Measurements from ENCODE around the gene PRICKLE3. TPM values are rescaled to one million over a fixed set of nuclear protein-coding genes. Genes with fewer than 3 reads are reported as not detected.
"Not testable (repeated sequence)": the region's sequence is repeated elsewhere in the genome, so short reads cannot be mapped to it uniquely, and the experiment has no call there.

Gene PRICKLE3
- total and polyA plus RNA-seq, 2 donors = 2.2 to 5.4 TPM

GRCh38 chrX:49147282-49147681, 38.9 kb downstream of the PRICKLE3 start:
- Histone ChIP-seq H3K27ac (ENCODE audit: low read depth in 1 of 2, low read length in 1 of 2) (no peak overlapping the region), H3K4me3 (ENCODE audit: low read length in 2 of 2) (no peak overlapping the region), H3K27me3 (ENCODE audit: control insufficient read depth in 2 of 2, insufficient read depth in 1 of 2, low read length in 1 of 2) (no peaks in the 10 kb centered on the region), H3K9me3 (ENCODE audit: control insufficient read depth in 2 of 2, insufficient read depth in 1 of 2, low read length in 1 of 2) (no peaks in the 10 kb centered on the region), H3K4me1 (ENCODE audit: control insufficient read depth in 2 of 2, insufficient read depth in 2 of 2, low read length in 2 of 2) (no peaks in the 10 kb centered on the region), H3K36me3 (ENCODE audit: control insufficient read depth in 2 of 2, insufficient read depth in 2 of 2, low read length in 1 of 2) (no peaks in the 10 kb centered on the region)
- WGBS = 98% methylated on average over 8 of the region's 8 CpGs
- no peak for DNase-seq (ENCODE audit: low read depth in 6 of 9, low spot score in 9 of 9)

- peaks cover 0 to 12% of the 10 kb centered on the region in 2 donors for H3K9me3 ChIP-seq (ENCODE audit: control insufficient read depth in 2 of 2, insufficient read depth in 1 of 2, low read length in 1 of 2)
- DNase-seq (ENCODE audit: low read depth in 6 of 9, low spot score in 9 of 9); H3K27me3 ChIP-seq (ENCODE audit: control insufficient read depth in 2 of 2, insufficient read depth in 1 of 2, low read length in 1 of 2); H3K4me3 ChIP-seq (ENCODE audit: low read length in 2 of 2); H3K36me3 ChIP-seq (ENCODE audit: control insufficient read depth in 2 of 2, insufficient read depth in 2 of 2, low read length in 1 of 2); H3K27ac ChIP-seq (ENCODE audit: low read depth in 1 of 2, low read length in 1 of 2); H3K4me1 ChIP-seq (ENCODE audit: control insufficient read depth in 2 of 2, insufficient read depth in 2 of 2, low read length in 2 of 2): not testable (repeated sequence)
- 94% methylated on average over 7 of the region's 7 CpGs for WGBS
Observed at GRCh38 chrX:49143154-49143553, 43.0 kb downstream of the PRICKLE3 start.

GRCh38 chrX:49142264-49142663, 43.9 kb downstream of the PRICKLE3 start:
- not testable (repeated sequence) for DNase-seq (ENCODE audit: low read depth in 6 of 9, low spot score in 9 of 9); H3K4me1 ChIP-seq (ENCODE audit: control insufficient read depth in 2 of 2, insufficient read depth in 2 of 2, low read length in 2 of 2); H3K27ac ChIP-seq (ENCODE audit: low read depth in 1 of 2, low read length in 1 of 2); H3K36me3 ChIP-seq (ENCODE audit: control insufficient read depth in 2 of 2, insufficient read depth in 2 of 2, low read length in 1 of 2); H3K27me3 ChIP-seq (ENCODE audit: control insufficient read depth in 2 of 2, insufficient read depth in 1 of 2, low read length in 1 of 2); H3K4me3 ChIP-seq (ENCODE audit: low read length in 2 of 2)
- 62% methylated on average over 9 of the region's 9 CpGs for WGBS
- H3K9me3 ChIP-seq (ENCODE audit: control insufficient read depth in 2 of 2, insufficient read depth in 1 of 2, low read length in 1 of 2) = peaks cover 0 to 15% of the 10 kb centered on the region in 2 donors

GRCh38 chrX:49139713-49140112, 46.5 kb downstream of the PRICKLE3 start:
- no peak for DNase-seq (ENCODE audit: low read depth in 6 of 9, low spot score in 9 of 9)
- Histone ChIP-seq H3K36me3 (ENCODE audit: control insufficient read depth in 2 of 2, insufficient read depth in 2 of 2, low read length in 1 of 2) (no peaks in the 10 kb centered on the region), H3K27ac (ENCODE audit: low read depth in 1 of 2, low read length in 1 of 2) (no peak overlapping the region), H3K4me3 (ENCODE audit: low read length in 2 of 2) (no peak overlapping the region), H3K27me3 (ENCODE audit: control insufficient read depth in 2 of 2, insufficient read depth in 1 of 2, low read length in 1 of 2) (no peaks in the 10 kb centered on the region), H3K9me3 (ENCODE audit: control insufficient read depth in 2 of 2, insufficient read depth in 1 of 2, low read length in 1 of 2) (peaks cover 0 to 15% of the 10 kb centered on the region in 2 donors), H3K4me1 (ENCODE audit: control insufficient read depth in 2 of 2, insufficient read depth in 2 of 2, low read length in 2 of 2) (no peaks in the 10 kb centered on the region)
- WGBS = 93% methylated on average over 4 of the region's 4 CpGs

- Histone ChIP-seq H3K4me3 (ENCODE audit: low read length in 2 of 2) (no peak overlapping the region), H3K27me3 (ENCODE audit: control insufficient read depth in 2 of 2, insufficient read depth in 1 of 2, low read length in 1 of 2) (no peaks in the 10 kb centered on the region), H3K27ac (ENCODE audit: low read depth in 1 of 2, low read length in 1 of 2) (no peak overlapping the region), H3K4me1 (ENCODE audit: control insufficient read depth in 2 of 2, insufficient read depth in 2 of 2, low read length in 2 of 2) (no peaks in the 10 kb centered on the region), H3K36me3 (ENCODE audit: control insufficient read depth in 2 of 2, insufficient read depth in 2 of 2, low read length in 1 of 2) (no peaks in the 10 kb centered on the region), H3K9me3 (ENCODE audit: control insufficient read depth in 2 of 2, insufficient read depth in 1 of 2, low read length in 1 of 2) (peaks cover 0 to 15% of the 10 kb centered on the region in 2 donors)
- DNase-seq (ENCODE audit: low read depth in 6 of 9, low spot score in 9 of 9) = no peak
- WGBS = 96% methylated on average over 1 of the region's 1 CpG
Observed at GRCh38 chrX:49137492-49137891, 48.7 kb downstream of the PRICKLE3 start.

- no peak overlapping the region for H3K27ac ChIP-seq (ENCODE audit: low read depth in 1 of 2, low read length in 1 of 2)
- no peaks in the 10 kb centered on the region for H3K36me3 ChIP-seq (ENCODE audit: control insufficient read depth in 2 of 2, insufficient read depth in 2 of 2, low read length in 1 of 2)
- peaks cover 0 to 2% of the 10 kb centered on the region in 2 donors for H3K9me3 ChIP-seq (ENCODE audit: control insufficient read depth in 2 of 2, insufficient read depth in 1 of 2, low read length in 1 of 2)
- H3K4me3 ChIP-seq (ENCODE audit: low read length in 2 of 2) = no peak overlapping the region
- DNase-seq (ENCODE audit: low read depth in 6 of 9, low spot score in 9 of 9) = no peak
- H3K27me3 ChIP-seq (ENCODE audit: control insufficient read depth in 2 of 2, insufficient read depth in 1 of 2, low read length in 1 of 2) = no peaks in the 10 kb centered on the region
- H3K4me1 ChIP-seq (ENCODE audit: control insufficient read depth in 2 of 2, insufficient read depth in 2 of 2, low read length in 2 of 2) = no peaks in the 10 kb centered on the region
- 100% methylated on average over 1 of the region's 1 CpG for WGBS
Observed at GRCh38 chrX:49133759-49134158, 52.4 kb downstream of the PRICKLE3 start.

GRCh38 chrX:49132275-49132674, 53.9 kb downstream of the PRICKLE3 start:
- not testable (repeated sequence) for H3K27ac ChIP-seq (ENCODE audit: low read depth in 1 of 2, low read length in 1 of 2); DNase-seq (ENCODE audit: low read depth in 6 of 9, low spot score in 9 of 9); H3K9me3 ChIP-seq (ENCODE audit: control insufficient read depth in 2 of 2, insufficient read depth in 1 of 2, low read length in 1 of 2); H3K4me3 ChIP-seq (ENCODE audit: low read length in 2 of 2); H3K27me3 ChIP-seq (ENCODE audit: control insufficient read depth in 2 of 2, insufficient read depth in 1 of 2, low read length in 1 of 2); H3K4me1 ChIP-seq (ENCODE audit: control insufficient read depth in 2 of 2, insufficient read depth in 2 of 2, low read length in 2 of 2); H3K36me3 ChIP-seq (ENCODE audit: control insufficient read depth in 2 of 2, insufficient read depth in 2 of 2, low read length in 1 of 2)
- 90% methylated on average over 7 of the region's 7 CpGs for WGBS

GRCh38 chrX:49129427-49129826, 56.7 kb downstream of the PRICKLE3 start:
- peak in 2 of 9 donors; percentile 4 to 21 for DNase-seq (ENCODE audit: low read depth in 6 of 9, low spot score in 9 of 9)
- no peak overlapping the region for H3K27ac ChIP-seq (ENCODE audit: low read depth in 1 of 2, low read length in 1 of 2)
- no peaks in the 10 kb centered on the region for H3K27me3 ChIP-seq (ENCODE audit: control insufficient read depth in 2 of 2, insufficient read depth in 1 of 2, low read length in 1 of 2)
- WGBS = 36% methylated on average over 4 of the region's 4 CpGs
- H3K4me3 ChIP-seq (ENCODE audit: low read length in 2 of 2) = no peak overlapping the region
- H3K36me3 ChIP-seq (ENCODE audit: control insufficient read depth in 2 of 2, insufficient read depth in 2 of 2, low read length in 1 of 2) = no peaks in the 10 kb centered on the region
- no peaks in the 10 kb centered on the region for H3K9me3 ChIP-seq (ENCODE audit: control insufficient read depth in 2 of 2, insufficient read depth in 1 of 2, low read length in 1 of 2)
- H3K4me1 ChIP-seq (ENCODE audit: control insufficient read depth in 2 of 2, insufficient read depth in 2 of 2, low read length in 2 of 2) = no peaks in the 10 kb centered on the region

GRCh38 chrX:49127742-49128258, 58.4 kb downstream of the PRICKLE3 start:
- H3K4me1 ChIP-seq (ENCODE audit: control insufficient read depth in 2 of 2, insufficient read depth in 2 of 2, low read length in 2 of 2); H3K4me3 ChIP-seq (ENCODE audit: low read length in 2 of 2); H3K27ac ChIP-seq (ENCODE audit: low read depth in 1 of 2, low read length in 1 of 2); H3K36me3 ChIP-seq (ENCODE audit: control insufficient read depth in 2 of 2, insufficient read depth in 2 of 2, low read length in 1 of 2); DNase-seq (ENCODE audit: low read depth in 6 of 9, low spot score in 9 of 9); H3K27me3 ChIP-seq (ENCODE audit: control insufficient read depth in 2 of 2, insufficient read depth in 1 of 2, low read length in 1 of 2); H3K9me3 ChIP-seq (ENCODE audit: control insufficient read depth in 2 of 2, insufficient read depth in 1 of 2, low read length in 1 of 2): not testable (repeated sequence)
- WGBS = 53% methylated on average over 13 of the region's 13 CpGs
